OCI-LY7 (cell line): ENCODE results near the gene AP1M1. TPM values are rescaled to one million over a fixed set of nuclear protein-coding genes. Genes with fewer than 3 reads are reported as not detected.

Experiments
- BruUV-seq: library from RNA; stranded (reverse); fragments of 400-500 nt; replicated peaks from 2 replicates; lab custom pipeline; 2021; lab: Mats Ljungman, UMichigan
- CTCF ChIA-PET: fragments of 300-600 bp; sonication (Branson Sonifier 250); formaldehyde crosslinking; loops from one replicate; lab custom pipeline; 2022; ENCODE audit warnings: antibody characterized with exemption; ENCODE audit not compliant: unreplicated experiment; lab: Charles Lee
- POLR2A ChIA-PET: fragments of 300-600 bp; sonication (Branson Sonifier 250); formaldehyde crosslinking; loops from one replicate; lab custom pipeline; 2022; ENCODE audit warnings: antibody characterized with exemption; lab: Charles Lee
- DNase-seq: peaks from one replicate; pipeline ENCODE4 v3.0.0-alpha.2; 2015; ENCODE audit warnings: low spot score
- H2AFZ ChIP-seq: fragments of 200-600 bp; sonication (generic), shearing (Covaris generic); 2 replicates; pipeline ENCODE4 v1.6.1; 2014; ENCODE audit warnings: mild to moderate bottlenecking, antibody characterized with exemption, low read length, moderate library complexity
- H3K27ac ChIP-seq: fragments of 200-600 bp; sonication (generic); 2 replicates; pipeline ENCODE4 v1.5.1; 2014; ENCODE audit warnings: mixed run types, low read depth, mild to moderate bottlenecking, moderate library complexity, low read length, inconsistent platforms; ENCODE audit not compliant: poor library complexity, severe bottlenecking
- H3K36me3 ChIP-seq: fragments of 200-600 bp; sonication (generic); 2 replicates; pipeline ENCODE4 v1.6.1; 2014; ENCODE audit warnings: mild to moderate bottlenecking, antibody characterized with exemption, low read length, moderate library complexity, mixed read lengths; ENCODE audit not compliant: insufficient read depth
- H3K4me1 ChIP-seq: fragments of 200-600 bp; sonication (generic); 2 replicates; pipeline ENCODE4 v1.5.1; 2014; ENCODE audit warnings: mild to moderate bottlenecking, low read length; ENCODE audit not compliant: insufficient read depth, poor library complexity, severe bottlenecking
- H3K4me2 ChIP-seq: fragments of 200-600 bp; sonication (generic); 2 replicates; pipeline ENCODE4 v1.6.1; 2014; ENCODE audit warnings: mild to moderate bottlenecking, low read length
- H3K4me3 ChIP-seq: fragments of 200-600 bp; sonication (generic); 2 replicates; pipeline ENCODE4 v1.5.1; 2014; ENCODE audit warnings: mild to moderate bottlenecking, low read depth, low read length; ENCODE audit not compliant: poor library complexity, severe bottlenecking
- H3K79me2 ChIP-seq: fragments of 200-600 bp; sonication (generic); 2 replicates; pipeline ENCODE4 v1.6.1; 2016; ENCODE audit warnings: low read depth, mild to moderate bottlenecking, low read length, moderate library complexity, mixed read lengths; ENCODE audit not compliant: insufficient read depth
- H3K9me2 ChIP-seq: fragments of 200-600 bp; sonication (generic); 2 replicates; pipeline ENCODE4 v1.6.1; 2016; ENCODE audit warnings: mild to moderate bottlenecking, low read length, mixed read lengths; ENCODE audit not compliant: insufficient read depth
- H3K9me3 ChIP-seq: fragments of 200-600 bp; sonication (generic); 2 replicates; pipeline ENCODE4 v1.6.1; 2014; ENCODE audit warnings: mild to moderate bottlenecking, mixed run types, low read length, mixed read lengths
- H4K20me1 ChIP-seq: fragments of 200-600 bp; sonication (generic); 2 replicates; pipeline ENCODE4 v1.6.1; 2014; ENCODE audit warnings: mild to moderate bottlenecking, antibody characterized with exemption, low read length, moderate library complexity, mixed read lengths; ENCODE audit not compliant: insufficient read depth
- EZH2phosphoT487 ChIP-seq: fragments of 200-600 bp; sonication (generic); IDR thresholded peaks from 2 replicates; pipeline ENCODE4 v1.6.1; 2018; ENCODE audit warnings: low read depth, borderline replicate concordance, mild to moderate bottlenecking, mixed run types, antibody characterized with exemption, low read length, moderate library complexity, mixed read lengths
- intact Hi-C: fragments of 100-400 bp; cut with micrococcal nuclease; formaldehyde crosslinking; loops from one replicate; pipeline ENCODE4 v1.10.0; 2022; ENCODE audit not compliant: unreplicated experiment
- total RNA-seq, 2 experiments: library from RNA; depleted of rRNA in 1 of 2; stranded (reverse); fragments of >200 nt in 1 of 2; shearing (Covaris generic) in 1 of 2; gene quantifications; 2 replicates each; pipeline ENCODE4 v1.2.3, GENCODE V29; 2014 to 2022
- TF ChIP-seq, protein P1 (sequence below): fragments of 200-600 bp; sonication (generic); conservative IDR thresholded peaks from 2 replicates; pipeline ENCODE4 v1.5.1; 2014; ENCODE audit warnings: mild to moderate bottlenecking, antibody characterized with exemption, low read length, moderate library complexity, mixed read lengths

The AP1M1 gene
- total RNA-seq, 2 experiments from 2014 or later, result 92.9 to 94.6 TPM

- H3K79me2 ChIP-seq, result peaks cover 22% of the 10 kb centered on the region
- H3K27ac ChIP-seq, result peak overlapping the region; percentile 44
- peak overlapping the region; percentile 96 for H3K4me2 ChIP-seq
- peaks cover 17% of the 10 kb centered on the region; the same call in 1 of the 2 replicates for H3K36me3 ChIP-seq
- H2AFZ ChIP-seq, result peak overlapping the region; percentile 60; the same call in 1 of the 2 replicates
- TF ChIP-seq, protein P1, sequence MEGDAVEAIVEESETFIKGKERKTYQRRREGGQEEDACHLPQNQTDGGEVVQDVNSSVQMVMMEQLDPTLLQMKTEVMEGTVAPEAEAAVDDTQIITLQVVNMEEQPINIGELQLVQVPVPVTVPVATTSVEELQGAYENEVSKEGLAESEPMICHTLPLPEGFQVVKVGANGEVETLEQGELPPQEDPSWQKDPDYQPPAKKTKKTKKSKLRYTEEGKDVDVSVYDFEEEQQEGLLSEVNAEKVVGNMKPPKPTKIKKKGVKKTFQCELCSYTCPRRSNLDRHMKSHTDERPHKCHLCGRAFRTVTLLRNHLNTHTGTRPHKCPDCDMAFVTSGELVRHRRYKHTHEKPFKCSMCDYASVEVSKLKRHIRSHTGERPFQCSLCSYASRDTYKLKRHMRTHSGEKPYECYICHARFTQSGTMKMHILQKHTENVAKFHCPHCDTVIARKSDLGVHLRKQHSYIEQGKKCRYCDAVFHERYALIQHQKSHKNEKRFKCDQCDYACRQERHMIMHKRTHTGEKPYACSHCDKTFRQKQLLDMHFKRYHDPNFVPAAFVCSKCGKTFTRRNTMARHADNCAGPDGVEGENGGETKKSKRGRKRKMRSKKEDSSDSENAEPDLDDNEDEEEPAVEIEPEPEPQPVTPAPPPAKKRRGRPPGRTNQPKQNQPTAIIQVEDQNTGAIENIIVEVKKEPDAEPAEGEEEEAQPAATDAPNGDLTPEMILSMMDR, result no peak
- no peak for TF ChIP-seq EZH2phosphoT487
- H3K9me3 ChIP-seq, result no peaks in the 10 kb centered on the region
- H3K9me2 ChIP-seq, result no peaks in the 10 kb centered on the region
- BruUV-seq, result no TSS peak
- CTCF ChIA-PET, result no interaction called here
- intact Hi-C loops, result no loop called here
- 0 out of 2 replicates have a peak, but pooled peaks cover 8% of the 10 kb centered on the region for H4K20me1 ChIP-seq
- peak overlapping the region; percentile 89 for H3K4me3 ChIP-seq
- H3K4me1 ChIP-seq, result peaks cover 24% of the 10 kb centered on the region
- DNase-seq, result no peak
- POLR2A ChIA-PET, result interaction anchor here (0.6 to 2.2 kb wide), 3 partner anchors 13 to 151 kb away, joined by 3 to 12 read pairs (median 4); partner anchors contain the start of gene FAM32A
Measured at GRCh38 chr19:16198370-16198651, 600 bp downstream of the AP1M1 start.

GRCh38 chr19:16199275-16199932, 1.7 kb downstream of the AP1M1 start:
- H3K9me3 ChIP-seq, result no peaks in the 10 kb centered on the region
- no TSS peak for BruUV-seq
- H3K79me2 ChIP-seq, result peaks cover 22% of the 10 kb centered on the region
- ChIA-PET POLR2A (no interaction called here), CTCF (no interaction called here)
- H3K4me1 ChIP-seq, result peaks cover 24% of the 10 kb centered on the region
- no peak overlapping the region for H3K27ac ChIP-seq
- TF ChIP-seq, protein P1, result no peak
- 0 out of 2 replicates have a peak, but pooled peaks cover 8% of the 10 kb centered on the region for H4K20me1 ChIP-seq
- H3K36me3 ChIP-seq, result peaks cover 28% of the 10 kb centered on the region
- H3K4me2 ChIP-seq, result peak overlapping the region; percentile 96
- intact Hi-C loops, result no loop called here
- no peak for DNase-seq
- no peak overlapping the region for H2AFZ ChIP-seq
- H3K9me2 ChIP-seq, result no peaks in the 10 kb centered on the region
- peak overlapping the region; percentile 89 for H3K4me3 ChIP-seq
